T-cell (primary cell): ENCODE data around the gene CROT. TPM values are rescaled to one million over a fixed set of nuclear protein-coding genes. Genes with fewer than 3 reads are reported as not detected.

Experiments used
- ATAC-seq, 4 experiments: fragments of 200-7000 bp in 3 of 4; fragments of 150-1000 bp in 1 of 4; cut with Tn5 transposase; replicated peaks in 1 of 4; 1 replicate in 3 of 4; 2 replicates in 1 of 4; pipeline ENCODE4 v1.10.0; 2021; ENCODE audit warnings: moderate library complexity in 3 of 4, mild to moderate bottlenecking in 2 of 4, moderate number of reproducible peaks in 1 of 4
- CTCF ChIA-PET, 2 donors: fragments of 300-600 bp; sonication (Branson Sonifier 250); formaldehyde crosslinking; loops; one replicate each; lab custom pipeline; 2022; ENCODE audit warnings: antibody characterized with exemption in 2 of 2; lab: Charles Lee
- POLR2A ChIA-PET, 2 donors: fragments of 300-600 bp; sonication (Branson Sonifier 250); formaldehyde crosslinking; loops; one replicate each; lab custom pipeline; 2022; ENCODE audit warnings: antibody characterized with exemption in 2 of 2; lab: Charles Lee
- DNase-seq, 35 experiments: peaks; one replicate each; pipeline versions ENCODE4 v3.0.0 to v3.0.0-alpha.2; 2013 to 2023
- H3K27ac ChIP-seq: one replicate; pipeline ENCODE4 v1.5.1; 2013; ENCODE audit warnings: low read length
- H3K27me3 ChIP-seq, 2 experiments: replicated peaks in 1 of 2; 1 replicate in 1 of 2; 2 replicates in 1 of 2; pipeline versions ENCODE4 v1.6.1 to v1.7.0; 2013; ENCODE audit warnings: low read length in 1 of 2, mixed read lengths in 1 of 2; ENCODE audit not compliant: control insufficient read depth in 2 of 2, insufficient read depth in 2 of 2; ENCODE audit errors: extremely low read depth in 1 of 2
- H3K36me3 ChIP-seq, 2 donors: 1 replicate in 1 of 2; 2 replicates in 1 of 2; pipeline versions ENCODE4 v1.6.1 to v1.7.0; 2013; ENCODE audit warnings: low read length in 1 of 2; ENCODE audit not compliant: control insufficient read depth in 2 of 2, insufficient read depth in 1 of 2; ENCODE audit errors: extremely low read depth in 1 of 2
- H3K4me1 ChIP-seq, 2 experiments: 1 replicate in 1 of 2; 2 replicates in 1 of 2; pipeline versions ENCODE4 v1.6.1 to v1.7.0; 2013; ENCODE audit warnings: low read length in 2 of 2, mixed read lengths in 1 of 2; ENCODE audit not compliant: insufficient read depth in 2 of 2, control insufficient read depth in 1 of 2; ENCODE audit errors: extremely low read depth in 1 of 2
- H3K4me3 ChIP-seq, 2 donors: 1 replicate in 1 of 2; 2 replicates in 1 of 2; pipeline versions ENCODE4 v1.5.1 to v1.7.0; 2013; ENCODE audit warnings: mild to moderate bottlenecking in 2 of 2, low read length in 1 of 2, moderate library complexity in 1 of 2; ENCODE audit not compliant: control insufficient read depth in 1 of 2; ENCODE audit errors: extremely low read depth in 1 of 2
- H3K9me3 ChIP-seq: 2 replicates; pipeline ENCODE4 v1.7.0; 2013
- H3K27ac Mint-ChIP-seq, 2 donors: one replicate each; pipeline ENCODE4 v1.8.0; 2020 to 2021; ENCODE audit warnings: mild to moderate bottlenecking in 2 of 2, mixed read lengths in 2 of 2
- H3K27me3 Mint-ChIP-seq, 2 donors: one replicate each; pipeline ENCODE4 v1.8.0; 2021 to 2022; ENCODE audit warnings: mixed read lengths in 2 of 2
- H3K36me3 Mint-ChIP-seq: one replicate; pipeline ENCODE4 v1.8.0; 2021; ENCODE audit warnings: mixed read lengths
- H3K4me1 Mint-ChIP-seq, 3 donors: one replicate each; pipeline ENCODE4 v1.8.0; 2020 to 2022; ENCODE audit warnings: mixed read lengths in 3 of 3, mild to moderate bottlenecking in 1 of 3
- H3K4me3 Mint-ChIP-seq, 3 donors: one replicate each; pipeline ENCODE4 v1.8.0; 2020 to 2022; ENCODE audit warnings: mild to moderate bottlenecking in 3 of 3, mixed read lengths in 3 of 3, moderate library complexity in 3 of 3
- H3K9me3 Mint-ChIP-seq, 3 donors: one replicate each; pipeline ENCODE4 v1.8.0; 2020 to 2022; ENCODE audit warnings: mixed read lengths in 3 of 3
- WGBS: methylation state at CpG from one replicate; pipeline ENCODE4 v1.1.5; 2013; ENCODE audit warnings: missing lambda C conversion rate; ENCODE audit not compliant: insufficient coverage; 5-methylcytosine and 5-hydroxymethylcytosine counted together
- total RNA-seq, 35 experiments: library from RNA in 6 of 35; stranded (reverse) in 6 of 35; fragments of 120-200 nt in 1 of 35; gene quantifications; one replicate each; pipeline versions ENCODE4 v1.2.1 to v1.2.4 and lab custom pipeline; 2013 to 2026

CROT gene
- total RNA-seq, 5 donors from 2014 or later (not counting 1 experiment from before 2014, with no cell fraction given) = 8.5 to 17.2 (median 11.8) TPM

DNA sequence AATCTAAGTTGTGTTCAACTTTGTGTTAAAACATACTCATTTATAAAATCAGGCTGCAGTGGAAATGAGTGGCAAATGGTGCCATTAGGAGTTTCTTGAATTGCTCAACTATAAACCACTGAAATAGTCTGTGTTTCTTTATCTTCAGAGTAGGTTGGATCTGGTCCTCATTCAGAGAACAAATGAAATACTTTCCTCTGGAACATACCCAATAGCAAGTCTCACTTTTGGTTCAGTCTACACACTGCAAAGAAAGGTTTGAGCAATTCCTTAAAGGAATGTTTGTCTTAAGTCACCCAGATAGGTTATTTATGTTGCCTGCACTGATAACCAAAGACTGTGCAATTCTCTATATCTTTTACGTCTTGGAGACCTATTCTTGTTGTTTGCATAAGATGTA is 67.6 kb downstream of the CROT start:
- ChIA-PET CTCF (interaction anchor here (0.9 to 11.2 kb wide), 7 partner anchors 14 to 114 kb away, joined by 3 to 108 read pairs (median 5); no protein-coding TSS in a partner anchor), POLR2A (no interaction called here)
- H3K27ac Mint-ChIP-seq = no peak overlapping the region

DNA sequence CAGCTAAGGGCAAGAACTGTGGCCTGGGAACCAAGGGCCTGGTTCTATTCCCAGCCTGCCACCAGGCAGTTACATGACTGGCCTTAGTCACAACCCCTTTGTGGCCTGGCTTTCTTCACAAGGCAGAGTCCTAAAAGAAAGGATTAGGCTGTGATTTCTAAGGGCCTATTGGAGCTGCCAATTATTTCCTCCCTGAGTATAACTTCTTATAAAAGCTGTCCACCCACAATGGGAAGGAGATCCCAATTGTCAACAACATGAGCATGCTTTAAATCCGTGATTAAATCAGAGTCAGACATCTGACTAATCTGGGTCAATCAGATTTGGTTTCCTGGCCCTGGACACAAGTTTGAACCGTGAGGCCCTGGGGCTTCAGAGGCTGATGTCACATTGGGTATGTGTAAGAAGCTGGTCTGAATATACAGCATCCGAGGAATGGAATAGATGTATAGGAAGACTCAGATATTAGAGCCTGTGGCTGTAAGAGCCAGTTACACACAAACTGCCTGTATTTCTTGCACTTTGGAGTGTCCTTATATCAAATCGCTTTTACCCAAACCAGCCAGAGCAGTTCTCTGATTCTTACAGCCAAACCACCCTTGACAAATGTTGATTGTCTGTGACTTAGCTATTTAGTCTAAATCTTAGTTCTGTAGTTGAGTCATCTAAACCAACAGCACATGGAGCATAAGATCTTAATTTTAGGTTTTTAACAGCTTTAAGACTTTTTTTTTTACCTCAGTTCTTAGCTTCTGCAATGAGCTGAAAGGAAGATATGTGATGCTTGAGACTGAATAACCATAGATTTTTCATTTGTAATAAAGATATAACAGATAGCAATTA is 68.7 kb downstream of the CROT start:
- H3K27me3 ChIP-seq = peaks cover 0 to 3% of the 10 kb centered on the region in 2 experiments
- CTCF ChIA-PET = interaction anchor here (0.5 to 11.2 kb wide), 13 partner anchors 10 to 116 kb away, joined by 3 to 108 read pairs (median 5); no protein-coding TSS in a partner anchor
- no peak overlapping the region for H3K4me3 ChIP-seq
- Mint-ChIP-seq H3K36me3 (no peaks in the 10 kb centered on the region), H3K4me3 (no peak overlapping the region), H3K27me3 (no peaks in the 10 kb centered on the region), H3K4me1 (no peaks in the 10 kb centered on the region), H3K27ac (no peak overlapping the region), H3K9me3 (no peaks in the 10 kb centered on the region)
- no peak overlapping the region for H3K27ac ChIP-seq
- no peak for ATAC-seq
- H3K4me1 ChIP-seq = no peaks in the 10 kb centered on the region
- no peaks in the 10 kb centered on the region for H3K9me3 ChIP-seq
- WGBS = 67% methylated on average over 1 of the region's 4 CpGs
- H3K36me3 ChIP-seq = no peaks in the 10 kb centered on the region
- POLR2A ChIA-PET = no interaction called here
- DNase-seq = no peak

More for the DNA sequence above, 67.6 kb downstream of the CROT start:
- DNase-seq (no peak), ATAC-seq (no peak)
- H3K4me1 ChIP-seq = no peaks in the 10 kb centered on the region
- no peaks in the 10 kb centered on the region for H3K36me3 ChIP-seq
- H3K27me3 ChIP-seq = no peaks in the 10 kb centered on the region
- no CpG with 5 or more reads among the region's 1 CpG for WGBS
- no peaks in the 10 kb centered on the region for H3K36me3 Mint-ChIP-seq
- H3K4me3 ChIP-seq = no peak overlapping the region
- no peak overlapping the region for H3K4me3 Mint-ChIP-seq
- no peaks in the 10 kb centered on the region for H3K4me1 Mint-ChIP-seq
- no peaks in the 10 kb centered on the region for H3K27me3 Mint-ChIP-seq
- H3K9me3 ChIP-seq = no peaks in the 10 kb centered on the region
- H3K9me3 Mint-ChIP-seq = no peaks in the 10 kb centered on the region
- no peak overlapping the region for H3K27ac ChIP-seq

DNA sequence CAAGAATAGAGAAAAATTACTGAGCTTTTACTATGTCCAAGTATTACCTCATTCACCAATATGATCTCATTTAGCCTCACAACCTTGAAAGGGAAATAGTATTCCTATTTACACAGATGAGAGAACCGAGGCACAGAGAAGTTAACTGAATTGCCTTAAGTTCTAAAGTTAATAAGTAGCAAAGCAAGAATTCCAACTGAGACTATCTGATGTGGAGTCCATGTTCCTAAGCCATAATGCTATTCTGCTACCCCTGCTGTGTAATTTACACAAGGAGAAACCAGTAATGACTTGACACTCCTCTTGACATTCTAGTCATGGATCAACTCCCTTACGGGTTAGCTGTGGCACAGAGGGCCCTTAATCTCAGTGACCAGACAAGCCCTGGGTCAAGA is 69.3 kb downstream of the CROT start:
- no peak for ATAC-seq
- no peak overlapping the region for H3K27ac ChIP-seq
- ChIA-PET POLR2A (no interaction called here), CTCF (interaction anchor here (0.5 to 11.2 kb wide), 14 partner anchors 10 to 497 kb away, joined by 3 to 108 read pairs (median 7); no protein-coding TSS in a partner anchor)
- H3K4me1 ChIP-seq = no peaks in the 10 kb centered on the region
- Mint-ChIP-seq H3K36me3 (no peaks in the 10 kb centered on the region), H3K9me3 (no peaks in the 10 kb centered on the region), H3K4me1 (no peaks in the 10 kb centered on the region), H3K27me3 (no peaks in the 10 kb centered on the region), H3K27ac (no peak overlapping the region), H3K4me3 (no peak overlapping the region)
- H3K27me3 ChIP-seq = peaks cover 0 to 3% of the 10 kb centered on the region in 2 experiments
- no peak overlapping the region for H3K4me3 ChIP-seq
- no peaks in the 10 kb centered on the region for H3K36me3 ChIP-seq
- DNase-seq = no peak
- no peaks in the 10 kb centered on the region for H3K9me3 ChIP-seq
- 100% methylated on average over 1 of the region's 2 CpGs for WGBS

DNA sequence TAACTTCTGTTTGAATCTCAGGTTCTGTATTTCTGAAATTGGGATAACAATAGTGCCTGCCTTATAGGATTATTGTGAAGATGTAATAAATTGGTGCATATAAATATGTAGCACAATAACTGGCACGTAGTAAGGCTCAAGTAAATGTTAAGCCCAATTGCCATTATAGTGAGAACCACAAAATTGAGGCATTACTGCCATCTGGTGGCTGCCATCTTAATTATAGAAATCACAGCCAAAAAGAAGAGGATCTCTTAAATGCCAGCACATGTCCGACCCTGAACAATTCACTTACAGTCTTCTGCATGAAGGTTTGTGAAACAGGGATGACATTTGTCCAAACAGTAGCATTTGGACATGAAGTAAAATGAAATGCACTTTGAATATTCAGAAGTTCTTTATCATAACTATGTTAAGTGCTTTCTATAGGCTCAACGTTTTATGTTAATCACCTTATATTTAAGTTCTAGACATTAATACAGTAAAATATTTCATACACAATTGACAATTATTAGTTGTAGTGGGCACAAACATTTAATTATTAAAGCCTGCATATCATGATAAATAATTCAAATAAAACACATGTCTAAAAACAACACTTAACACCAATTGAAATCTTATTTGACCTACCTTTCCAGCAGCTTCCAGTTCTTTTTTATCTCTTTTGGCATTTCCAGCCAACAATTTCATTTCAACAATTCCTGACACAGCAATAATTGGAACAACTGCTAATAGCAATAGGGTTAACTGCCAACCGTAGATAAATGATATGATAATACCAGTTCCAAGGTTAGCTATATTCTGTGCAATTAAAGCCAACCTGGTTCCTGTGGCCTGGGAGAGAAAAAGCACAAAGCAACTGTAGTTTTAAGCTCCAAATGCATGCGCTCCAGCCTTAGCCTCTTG is 71.5 kb downstream of the CROT start:
- DNase-seq (peak; percentile 5 to 84 (median 51)), ATAC-seq (peak; percentile 45 to 71 (median 62))
- ChIA-PET POLR2A (no interaction called here), CTCF (interaction anchor here (0.6 to 11.2 kb wide), 14 partner anchors 8 to 488 kb away, joined by 3 to 108 read pairs (median 4); partner anchors contain the start of gene CROT (in 1 of the 2))
- no peaks in the 10 kb centered on the region for H3K9me3 ChIP-seq
- Mint-ChIP-seq H3K27ac (no peak overlapping the region), H3K9me3 (no peaks in the 10 kb centered on the region), H3K4me3 (no peak overlapping the region), H3K4me1 (no peaks in the 10 kb centered on the region), H3K36me3 (no peaks in the 10 kb centered on the region), H3K27me3 (no peaks in the 10 kb centered on the region)
- no peaks in the 10 kb centered on the region for H3K4me1 ChIP-seq
- 17% methylated on average over 1 of the region's 5 CpGs for WGBS
- no peaks in the 10 kb centered on the region for H3K36me3 ChIP-seq
- peaks cover 0 to 6% of the 10 kb centered on the region in 2 experiments for H3K27me3 ChIP-seq
- no peak overlapping the region for H3K27ac ChIP-seq
- H3K4me3 ChIP-seq = no peak overlapping the region

DNA sequence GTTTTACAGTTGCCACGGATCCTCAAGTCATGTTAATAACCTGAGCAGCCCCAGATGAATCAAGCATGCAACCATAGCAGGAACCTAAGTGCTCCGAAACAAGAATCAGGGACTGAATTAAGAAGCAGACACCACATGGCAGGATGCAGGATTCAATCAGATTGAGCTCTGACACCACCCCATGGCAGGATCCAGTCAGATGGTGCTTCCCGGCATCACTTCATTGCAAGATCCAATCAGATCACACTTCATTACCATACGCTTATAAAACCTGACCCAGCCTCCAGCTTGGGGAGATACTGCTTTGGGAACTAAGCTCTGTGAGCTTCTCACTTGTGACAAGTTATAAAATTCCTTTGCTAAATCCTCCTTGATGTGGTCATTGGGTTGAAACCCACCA is 74.7 kb downstream of the CROT start:
- no peaks in the 10 kb centered on the region for H3K9me3 Mint-ChIP-seq

DNA sequence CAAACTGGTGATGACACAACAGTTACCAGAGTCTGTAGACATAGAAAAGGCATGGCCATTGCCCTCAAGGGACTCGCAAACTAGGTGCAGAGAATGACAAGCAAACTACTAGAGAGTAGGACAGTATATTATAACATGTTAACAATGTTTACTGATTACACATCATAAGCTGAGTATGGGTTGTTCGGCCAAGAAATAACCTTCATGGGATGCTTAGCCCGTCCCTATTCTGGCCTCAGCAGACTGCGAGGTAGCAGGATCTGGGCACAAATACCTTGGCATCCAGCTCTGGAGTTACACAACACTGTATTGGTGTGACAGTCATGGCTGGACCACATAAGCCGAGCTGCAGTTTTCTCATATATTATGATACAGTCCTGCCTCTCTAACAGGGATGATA is 78.6 kb downstream of the CROT start:
- Mint-ChIP-seq H3K27me3 (peaks cover 12 to 23% of the 10 kb centered on the region in 2 donors), H3K27ac (no peak overlapping the region), H3K9me3 (no peaks in the 10 kb centered on the region), H3K36me3 (no peaks in the 10 kb centered on the region), H3K4me3 (no peak overlapping the region), H3K4me1 (no peaks in the 10 kb centered on the region)
- Histone ChIP-seq H3K36me3 (no peaks in the 10 kb centered on the region), H3K27me3 (peaks cover 0 to 6% of the 10 kb centered on the region in 2 experiments), H3K27ac (no peak overlapping the region), H3K4me1 (no peaks in the 10 kb centered on the region), H3K4me3 (no peak overlapping the region), H3K9me3 (no peaks in the 10 kb centered on the region)
- ChIA-PET POLR2A (interaction anchor here in 1 of 2 donors (1.0 kb wide), 1 partner anchor 42 kb away, joined by 3 read pairs; no protein-coding TSS in a partner anchor), CTCF (no interaction called here)
- 67% methylated on average over 1 of the region's 5 CpGs for WGBS
- DNase-seq = no peak
- no peak for ATAC-seq

More for the DNA sequence above, 74.7 kb downstream of the CROT start:
- Histone ChIP-seq H3K36me3 (no peaks in the 10 kb centered on the region), H3K27ac (no peak overlapping the region), H3K9me3 (no peaks in the 10 kb centered on the region), H3K4me1 (no peaks in the 10 kb centered on the region), H3K4me3 (no peak overlapping the region), H3K27me3 (peaks cover 0 to 9% of the 10 kb centered on the region in 2 experiments)
- Mint-ChIP-seq H3K27me3 (peaks cover 3 to 8% of the 10 kb centered on the region in 2 donors), H3K36me3 (no peaks in the 10 kb centered on the region), H3K27ac (no peak overlapping the region), H3K4me1 (no peaks in the 10 kb centered on the region), H3K4me3 (no peak overlapping the region)
- CTCF ChIA-PET = interaction anchor here (0.5 to 11.2 kb wide), 8 partner anchors 8 to 452 kb away, joined by 4 to 108 read pairs (median 6); no protein-coding TSS in a partner anchor
- 93% methylated on average over 4 of the region's 4 CpGs for WGBS
- no peak for ATAC-seq
- DNase-seq = no peak
- POLR2A ChIA-PET = interaction anchor here (0.6 to 0.8 kb wide), 2 partner anchors 101 to 400 kb away, joined by 3 to 4 read pairs; no protein-coding TSS in a partner anchor
